DMS 273 (cell line): Measurements from ENCODE around the gene SEMA6A.

Experiments
- DNase-seq: peaks from one replicate; lab custom pipeline; 2025; ENCODE audit not compliant: unreplicated experiment; lab: John Stamatoyannopoulos, UW

The SEMA6A gene

DNA sequence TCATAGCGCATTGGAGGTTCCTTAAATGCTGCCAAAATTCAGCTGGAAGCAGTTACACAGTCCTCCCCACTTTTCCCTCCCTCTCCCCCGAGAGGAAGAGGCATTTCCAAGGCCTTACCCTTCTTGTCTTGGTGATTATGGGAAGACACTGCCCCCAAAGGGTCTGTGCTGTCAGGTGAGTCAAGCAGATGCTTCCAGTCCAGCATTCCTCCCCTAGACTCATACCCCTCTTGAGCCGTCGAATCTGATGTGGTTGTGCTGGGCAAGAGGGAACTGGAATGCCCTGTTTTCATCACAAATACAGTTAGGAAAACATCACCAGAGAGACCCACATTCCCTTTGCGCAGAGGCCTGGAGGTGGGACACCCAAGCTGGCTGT lies 107.2 kb downstream of the SEMA6A start:
- DNase-seq = no peak

DNA sequence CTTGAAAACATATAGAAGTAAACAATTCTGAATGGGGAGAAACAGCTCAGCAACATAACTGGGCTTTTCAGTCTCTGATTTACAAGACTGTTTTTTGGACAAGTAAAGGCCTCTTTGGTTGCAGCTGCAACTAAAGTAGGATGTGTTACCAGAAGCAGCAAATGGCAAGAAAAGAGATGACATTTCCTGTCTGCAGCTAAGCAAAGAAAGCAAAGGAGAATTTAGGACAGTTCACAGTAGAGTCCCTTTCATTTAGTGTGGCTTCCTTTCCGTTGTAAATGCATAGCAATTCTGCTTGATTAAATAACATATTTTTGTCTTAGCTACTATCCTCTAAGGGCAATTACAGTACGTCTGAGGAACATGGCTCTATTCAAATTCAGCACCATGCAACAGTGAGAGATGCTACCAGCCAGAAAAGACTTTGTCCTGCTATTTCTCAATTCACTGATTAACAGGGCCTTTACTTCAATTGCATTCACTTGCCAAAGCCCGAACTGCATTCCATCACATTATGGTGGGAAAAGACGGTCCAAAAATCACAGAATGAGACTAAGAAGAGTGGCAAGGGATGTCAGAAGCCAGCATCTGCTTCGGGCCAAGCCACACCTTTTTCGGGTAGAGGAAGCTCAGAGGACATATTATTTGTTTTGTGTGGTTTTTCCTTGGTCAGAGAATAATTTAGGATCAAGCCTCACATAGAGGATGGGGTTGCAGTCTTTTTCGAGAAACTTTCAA lies 107.7 kb downstream of the SEMA6A start:
- DNase-seq = no peak

GRCh38 chr5:116465411-116465810 lies 109.2 kb downstream of the SEMA6A start:
- no peak for DNase-seq

DNA sequence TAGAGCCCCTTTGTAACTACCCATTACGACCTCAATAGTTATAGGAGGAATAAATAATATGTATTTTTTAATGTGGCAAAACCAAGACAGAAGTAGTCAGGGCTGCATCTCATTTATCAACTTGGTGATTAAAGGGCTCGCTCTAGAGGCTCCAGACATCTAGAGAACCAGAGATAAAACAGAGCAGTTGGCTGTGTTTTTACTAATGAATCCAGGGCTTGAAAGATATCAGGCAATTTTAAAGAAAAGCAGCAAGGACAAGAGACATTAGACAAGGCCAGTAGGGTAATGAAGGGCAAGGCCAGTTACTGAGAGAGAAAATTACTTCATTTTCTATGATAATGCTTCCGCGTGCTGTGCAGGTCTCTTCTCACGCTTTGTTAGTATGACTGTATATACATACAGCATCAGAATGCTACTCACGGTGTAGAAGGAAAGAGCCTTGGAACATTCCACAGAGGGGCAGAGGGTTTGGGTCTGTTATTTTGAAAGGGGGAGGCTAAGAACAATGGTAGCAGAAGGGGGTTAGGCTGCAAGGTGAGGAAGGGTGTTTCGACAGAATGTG lies 110.4 kb downstream of the SEMA6A start:
- no peak for DNase-seq

DNA sequence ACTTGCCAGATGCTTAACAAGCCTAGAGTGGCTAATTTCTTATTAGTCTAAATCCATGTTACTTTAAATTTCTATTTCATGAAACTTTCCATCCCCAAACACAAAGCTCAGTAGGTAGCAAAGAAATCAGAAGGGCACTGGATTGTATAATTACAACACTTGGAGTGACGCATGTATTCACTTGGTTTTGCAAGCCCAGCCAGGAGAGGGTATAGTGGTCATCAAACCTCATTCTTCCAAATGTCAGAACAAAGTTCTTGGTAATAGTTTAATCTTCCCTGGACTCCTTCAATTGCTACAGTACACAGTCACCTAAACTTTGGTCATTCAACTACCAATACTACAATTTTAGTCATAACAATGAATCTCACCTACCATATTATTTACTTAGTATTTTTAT lies 112.1 kb downstream of the SEMA6A start:
- no peak for DNase-seq

GRCh38 chr5:116459301-116459700 lies 115.3 kb downstream of the SEMA6A start:
- DNase-seq = no peak

- no peak for DNase-seq
Observed at GRCh38 chr5:116457062-116457461, 117.6 kb downstream of the SEMA6A start.

DNA sequence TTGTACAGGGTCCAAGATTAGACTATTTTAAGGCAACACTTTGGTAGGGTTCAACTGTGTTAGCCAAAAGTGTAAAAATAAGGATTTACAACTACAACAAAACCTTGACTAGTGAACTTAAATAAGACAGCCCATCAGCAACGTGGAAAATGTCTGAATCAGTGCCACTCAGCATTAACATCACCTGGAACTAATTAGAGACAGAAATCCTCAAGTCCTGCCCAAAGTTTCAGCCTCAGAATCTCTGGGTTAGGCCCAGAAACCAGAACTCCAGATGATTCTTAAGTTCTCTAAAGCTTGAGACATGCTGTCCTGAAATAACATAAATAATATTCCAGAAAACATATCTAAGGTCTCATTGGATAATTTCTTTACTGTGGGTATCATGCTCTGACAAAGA lies 118.6 kb downstream of the SEMA6A start:
- no peak for DNase-seq

- DNase-seq = no peak
Observed at GRCh38 chr5:116455061-116455460, 119.6 kb downstream of the SEMA6A start.

DNA sequence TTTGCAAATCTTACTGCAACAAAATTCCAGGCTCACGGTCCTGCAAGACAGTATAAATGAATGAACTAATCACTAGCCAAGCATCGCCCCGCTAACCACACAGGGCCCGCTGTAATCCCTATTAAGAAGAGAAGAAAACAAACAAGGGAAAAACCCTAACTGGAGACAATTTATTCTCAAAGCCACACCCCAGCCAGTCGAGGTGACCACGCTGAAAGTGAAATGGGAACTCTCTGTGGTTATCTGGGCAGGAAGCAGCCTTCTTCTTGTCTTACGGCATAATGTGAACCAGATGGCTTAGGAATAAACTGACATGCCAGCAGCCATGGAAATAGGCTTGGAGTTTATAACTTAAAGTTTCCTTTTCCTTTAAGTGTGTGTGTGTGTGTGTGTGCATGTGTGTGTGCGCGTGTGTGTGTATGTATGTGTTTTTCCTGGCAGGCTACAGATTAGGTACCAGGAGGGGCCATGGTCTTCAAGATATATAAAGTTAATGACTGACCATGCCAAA lies 120.2 kb downstream of the SEMA6A start:
- DNase-seq = peak; percentile 58

GRCh38 chr5:116453988-116454411 lies 120.6 kb downstream of the SEMA6A start:
- DNase-seq = no peak

GRCh38 chr5:116452774-116453368 lies 121.8 kb downstream of the SEMA6A start:
- no peak for DNase-seq

DNA sequence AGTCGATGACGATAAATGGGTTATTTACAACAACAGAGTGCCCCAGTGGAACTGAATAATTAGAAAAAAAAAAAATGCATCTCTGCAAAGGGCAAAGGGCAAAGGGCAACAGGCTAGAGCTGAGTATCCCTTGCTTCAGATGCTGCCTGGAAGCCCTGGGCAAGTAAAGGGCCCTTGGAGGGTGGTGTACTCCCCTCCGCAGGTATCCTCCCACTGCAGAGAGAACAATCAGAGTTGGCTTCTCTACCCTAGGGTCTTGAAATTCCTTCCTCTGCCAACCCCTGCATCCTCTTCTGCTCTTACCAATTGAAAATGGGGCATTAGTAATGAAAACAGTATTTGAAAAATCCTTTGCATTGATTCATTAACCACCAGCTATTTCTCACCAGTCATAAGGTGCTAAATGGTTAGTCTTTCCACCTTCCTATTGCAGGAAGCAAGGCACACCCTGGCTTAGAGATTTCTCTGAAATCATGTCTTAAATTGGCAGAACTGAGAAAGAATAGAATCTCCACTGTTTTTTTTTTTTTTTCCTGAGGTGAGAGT lies 122.6 kb downstream of the SEMA6A start:
- DNase-seq = no peak

GRCh38 chr5:116451066-116451465 lies 123.6 kb downstream of the SEMA6A start:
- DNase-seq = no peak

- no peak for DNase-seq
Observed at GRCh38 chr5:116449458-116449857, 125.2 kb downstream of the SEMA6A start.

- no peak for DNase-seq
Observed at GRCh38 chr5:116448870-116449427, 125.7 kb downstream of the SEMA6A start.

- DNase-seq = no peak
Observed at GRCh38 chr5:116448450-116448849, 126.2 kb downstream of the SEMA6A start.

DNA sequence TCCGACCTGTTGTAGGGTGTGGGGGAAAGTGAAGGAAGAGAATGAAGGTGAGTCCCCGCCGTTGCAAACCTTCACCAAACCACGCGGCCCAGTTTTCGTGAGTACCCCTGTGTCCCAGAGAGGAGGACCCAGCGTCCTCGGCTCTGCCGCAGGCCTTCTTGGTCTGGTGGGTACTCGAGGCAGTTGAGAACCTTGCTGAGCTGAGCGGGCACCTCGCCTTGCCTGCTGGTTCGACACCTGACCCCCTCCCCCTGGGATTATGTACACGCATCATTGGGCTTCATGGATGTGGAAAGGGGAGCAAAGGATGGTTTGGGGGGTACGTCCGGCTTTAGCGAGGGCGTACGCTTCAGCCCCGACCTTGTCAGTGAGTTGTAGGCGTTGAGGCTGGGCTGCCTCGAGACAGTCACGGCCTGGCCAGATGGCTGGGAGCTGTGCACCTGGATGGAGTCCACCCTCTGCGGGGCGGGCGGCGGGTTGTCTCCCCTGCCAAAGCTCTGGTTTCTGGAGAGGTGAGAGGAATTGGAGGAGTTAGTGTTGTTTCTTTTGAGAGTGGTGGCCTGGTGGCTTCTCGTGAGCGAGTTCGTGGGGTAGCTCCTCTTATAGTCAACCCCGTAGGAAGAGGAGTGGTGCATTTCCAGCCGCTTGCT lies 128.1 kb downstream of the SEMA6A start:
- no peak for DNase-seq

- DNase-seq = peak; percentile 55
Observed at GRCh38 chr5:116445311-116445710, 129.3 kb downstream of the SEMA6A start.

DNA sequence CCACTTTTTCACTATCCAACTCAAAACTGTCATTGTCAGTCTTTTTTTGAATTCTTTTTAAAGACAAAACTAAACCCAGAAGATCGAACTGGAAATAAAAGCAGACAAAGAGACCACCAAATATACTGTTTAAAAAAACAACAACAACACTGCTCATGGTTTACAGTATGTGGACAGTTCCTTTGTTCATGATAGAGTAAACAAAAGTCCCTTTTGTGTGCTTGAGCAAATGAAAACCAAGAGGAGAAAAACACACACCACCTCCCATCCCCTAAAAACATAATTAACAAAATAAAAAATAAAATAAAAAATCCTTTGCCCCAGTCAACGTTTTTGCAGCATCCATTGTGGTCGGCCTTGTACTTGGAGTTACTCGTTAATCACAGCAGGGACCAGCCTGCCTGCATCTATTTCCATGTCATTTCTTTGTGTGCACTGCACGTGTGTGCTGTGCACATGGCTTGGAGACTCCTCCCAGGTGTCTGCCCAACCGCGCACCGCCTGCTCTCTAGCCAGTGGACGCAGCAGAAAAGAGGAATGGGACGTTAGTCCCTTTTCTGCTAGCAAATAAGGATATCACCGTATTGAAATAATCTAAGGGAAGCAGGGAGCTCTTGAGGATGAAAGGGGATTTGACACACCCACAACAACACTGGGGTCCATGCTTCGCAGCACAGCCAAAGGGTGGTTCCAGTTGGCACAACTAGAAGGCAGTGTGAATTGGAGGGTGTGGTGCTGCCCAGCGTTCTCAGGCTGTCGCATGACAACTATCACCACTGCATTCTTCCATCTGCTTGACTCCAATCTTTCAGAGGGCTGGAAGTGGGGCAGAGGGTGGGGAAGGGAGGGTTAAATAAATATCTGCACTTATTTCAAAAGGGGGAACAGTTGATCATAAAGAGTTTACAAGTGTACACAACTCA lies 130.0 kb downstream of the SEMA6A start:
- DNase-seq = peak; percentile 67
